Stimulated activated CD4-positive, alpha-beta T cell treated with anti-CD3 and anti-CD28 coated beads, TNF-alpha, amount 100 ng/mL, for 4 hours (primary cell): ENCODE results near the gene ABR.
"Not testable (repeated sequence)": the region's sequence is repeated elsewhere in the genome, so short reads cannot be mapped to it uniquely, and the experiment has no call there.

Source experiments
- DNase-seq, 3 experiments: peaks; one replicate each; pipeline ENCODE4 v3.0.0-alpha.2; 2020; ENCODE audit warnings: low read depth in 3 of 3

The ABR gene

DNA sequence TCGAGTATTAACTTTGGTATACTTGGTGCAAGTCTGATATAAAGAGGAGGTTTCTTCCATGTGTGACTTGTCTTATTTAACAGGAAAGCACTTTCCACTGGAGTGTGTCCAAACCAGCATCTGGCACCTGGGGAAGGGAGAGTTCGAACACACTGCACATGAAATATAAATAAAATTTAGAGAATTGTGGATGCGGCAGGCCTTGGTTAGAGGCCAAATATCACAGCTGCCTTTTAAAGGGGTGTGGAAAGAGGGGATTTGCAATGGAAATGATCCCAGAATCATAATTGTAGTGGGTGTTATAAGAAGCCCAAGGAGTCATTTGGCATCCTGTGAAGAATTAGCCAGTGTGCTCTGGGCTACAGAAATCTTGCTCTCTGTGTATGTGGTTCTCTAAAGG, 195.9 kb downstream of the ABR start:
- no peak for DNase-seq

- no peak for DNase-seq
Measured at GRCh38 chr17:981292-981658, 198.5 kb downstream of the ABR start.

DNA sequence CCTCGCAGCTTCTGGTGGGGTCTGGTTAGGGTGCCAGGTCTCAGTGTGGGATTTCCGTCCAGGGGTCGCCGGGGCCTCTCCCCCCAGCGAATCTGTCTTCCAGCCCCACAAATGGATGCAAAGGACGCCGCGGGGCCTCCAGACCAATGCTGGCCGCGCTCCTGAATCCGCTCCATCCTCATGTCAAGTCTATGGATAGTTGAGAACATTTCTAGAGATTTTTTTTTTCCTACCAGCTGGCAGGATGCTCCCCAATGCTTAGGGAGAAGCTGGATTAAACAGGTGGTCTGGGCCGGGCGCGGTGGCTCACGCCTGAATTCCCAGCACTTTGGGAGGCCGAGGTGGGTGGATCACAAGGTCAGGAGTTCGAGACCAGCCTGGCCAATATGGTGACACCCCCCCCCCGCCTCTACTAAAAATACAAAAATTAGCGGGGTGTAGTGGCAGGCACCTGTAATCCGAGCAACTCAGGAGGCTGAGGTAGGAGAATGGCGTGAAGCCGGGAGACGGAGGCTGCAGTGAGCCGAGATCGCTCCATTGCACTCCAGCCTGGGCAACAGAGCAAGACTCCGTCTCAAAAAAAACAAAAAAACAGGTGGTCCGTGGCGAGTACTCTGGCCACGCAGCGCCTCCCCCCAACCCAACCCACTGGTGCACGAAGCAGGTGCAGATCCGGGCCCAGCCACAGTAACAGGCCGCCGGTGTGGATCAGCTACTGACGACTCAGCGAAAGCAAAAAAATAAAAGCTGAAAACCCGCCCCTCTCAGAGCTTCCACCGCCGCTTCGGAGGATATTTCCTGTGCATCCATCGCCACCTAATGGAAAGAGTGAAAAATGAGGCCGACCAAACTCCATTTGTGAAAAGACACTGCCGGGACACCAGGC, 199.1 kb downstream of the ABR start:
- DNase-seq: peak; percentile 36 to 69 (median 60)

- peak; percentile 81 to 91 (median 88) for DNase-seq
Measured at GRCh38 chr17:979539-980405, 200.0 kb downstream of the ABR start, which contains the start of gene NXN. NXN (minus strand) TSS chr17:979776.

DNA sequence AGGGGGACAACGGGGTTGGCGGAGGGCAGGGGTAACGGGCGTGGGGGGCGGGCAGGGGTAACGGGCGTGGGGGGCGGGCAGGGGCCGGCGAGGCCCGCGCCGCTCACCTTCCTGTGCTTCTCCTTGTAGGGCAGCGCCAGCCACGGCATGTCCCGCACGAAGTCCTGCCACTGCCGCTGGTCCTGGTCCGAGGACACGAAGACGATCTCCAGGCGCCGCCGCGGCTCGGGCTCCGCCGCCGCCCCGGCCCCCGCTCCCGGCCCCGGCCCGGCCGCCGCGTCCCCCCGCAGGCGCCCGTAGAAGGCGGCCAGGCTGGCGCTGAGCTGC, 200.6 kb downstream of the ABR start:
- no peak for DNase-seq

- no peak for DNase-seq
Measured at GRCh38 chr17:978103-979093, 201.4 kb downstream of the ABR start.

GRCh38 chr17:977166-977565, 202.6 kb downstream of the ABR start:
- no peak for DNase-seq

- DNase-seq: no peak
Measured at GRCh38 chr17:976312-976711, 203.5 kb downstream of the ABR start.

DNA sequence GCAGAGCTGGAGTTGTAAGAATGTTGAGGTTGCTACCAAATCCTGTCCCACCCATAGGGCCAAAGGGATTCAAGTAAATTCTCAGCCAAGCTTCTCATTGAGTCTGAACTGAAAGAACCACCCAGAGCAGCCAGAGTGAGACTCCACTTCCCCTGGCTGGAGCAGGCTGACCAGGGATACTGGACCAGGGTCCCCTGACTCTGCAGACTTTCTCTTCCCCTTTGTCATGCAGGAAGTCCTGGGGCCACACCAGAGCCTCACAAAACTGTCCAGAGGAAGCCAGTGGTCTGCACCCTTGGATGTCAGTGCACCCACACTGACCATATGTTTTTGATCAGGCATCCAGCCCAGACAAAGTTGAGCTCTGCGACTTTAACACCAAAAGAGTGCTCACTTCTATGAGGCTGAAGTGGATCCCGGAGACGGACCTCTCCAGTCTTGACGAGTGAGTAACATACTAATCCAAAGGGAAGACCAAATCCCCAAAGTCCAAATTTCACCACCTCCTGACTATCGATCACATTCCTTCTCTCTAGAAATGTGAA, 204.3 kb downstream of the ABR start:
- no peak for DNase-seq

DNA sequence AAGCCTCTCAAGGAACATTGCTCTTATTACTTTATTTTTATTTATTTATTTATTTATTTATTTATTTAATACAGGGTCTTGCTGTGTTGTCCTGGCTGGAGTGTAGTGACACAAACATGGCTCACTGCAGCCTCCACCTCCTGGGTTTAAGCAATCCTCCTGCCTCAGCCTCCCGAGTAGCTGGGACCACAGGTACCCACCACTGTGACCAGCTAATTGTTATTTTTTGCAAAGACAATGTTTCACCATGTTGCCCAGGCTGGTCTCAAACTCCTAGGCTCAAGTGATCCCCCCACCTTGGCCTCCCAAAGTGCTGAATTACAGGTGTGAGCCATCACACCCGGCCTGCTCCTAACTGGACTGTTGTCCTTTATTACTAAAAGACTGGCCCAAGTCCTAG, 205.0 kb downstream of the ABR start:
- not testable (repeated sequence) for DNase-seq

- DNase-seq: no peak
Measured at GRCh38 chr17:973053-973452, 206.7 kb downstream of the ABR start.

DNA sequence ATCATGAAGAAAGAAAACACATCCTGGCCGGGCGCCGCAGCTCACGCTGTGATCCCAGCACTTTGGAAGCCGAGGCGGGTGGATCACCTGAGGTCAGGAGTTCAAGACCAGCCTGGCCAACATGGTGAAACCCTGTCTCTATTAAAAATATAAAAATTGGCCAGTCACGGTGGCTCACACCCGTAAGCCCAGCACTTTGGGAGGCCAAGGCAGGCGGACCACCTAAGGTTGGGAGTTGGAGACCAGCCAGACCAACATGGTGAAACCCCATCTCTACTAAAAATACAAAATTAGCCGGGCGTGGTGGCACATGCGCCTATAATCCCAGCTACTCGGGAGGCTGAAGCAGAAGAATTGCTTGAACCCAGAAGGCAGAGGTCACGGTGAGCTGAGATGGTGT, 207.9 kb downstream of the ABR start:
- DNase-seq: not testable (repeated sequence)

DNA sequence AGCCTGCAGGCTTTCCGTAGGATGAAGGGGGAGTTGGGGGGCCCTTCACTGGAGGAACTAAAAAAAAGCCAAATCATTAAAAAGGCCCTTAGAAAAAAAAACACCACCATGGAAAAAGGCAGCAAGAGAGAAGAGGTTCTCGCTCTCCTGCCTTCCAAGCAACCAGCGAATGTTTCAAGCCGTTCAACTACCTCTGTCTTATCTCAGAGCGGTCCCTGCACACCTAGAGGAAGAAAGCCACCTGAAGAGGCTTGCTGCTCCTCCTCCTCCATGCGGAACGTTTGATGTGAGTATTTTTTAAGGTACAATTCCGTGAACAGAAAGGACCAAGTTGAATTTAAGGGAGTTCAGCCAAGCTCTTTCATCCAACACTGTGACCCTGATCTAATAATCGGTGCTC, 209.4 kb downstream of the ABR start:
- no peak for DNase-seq

DNA sequence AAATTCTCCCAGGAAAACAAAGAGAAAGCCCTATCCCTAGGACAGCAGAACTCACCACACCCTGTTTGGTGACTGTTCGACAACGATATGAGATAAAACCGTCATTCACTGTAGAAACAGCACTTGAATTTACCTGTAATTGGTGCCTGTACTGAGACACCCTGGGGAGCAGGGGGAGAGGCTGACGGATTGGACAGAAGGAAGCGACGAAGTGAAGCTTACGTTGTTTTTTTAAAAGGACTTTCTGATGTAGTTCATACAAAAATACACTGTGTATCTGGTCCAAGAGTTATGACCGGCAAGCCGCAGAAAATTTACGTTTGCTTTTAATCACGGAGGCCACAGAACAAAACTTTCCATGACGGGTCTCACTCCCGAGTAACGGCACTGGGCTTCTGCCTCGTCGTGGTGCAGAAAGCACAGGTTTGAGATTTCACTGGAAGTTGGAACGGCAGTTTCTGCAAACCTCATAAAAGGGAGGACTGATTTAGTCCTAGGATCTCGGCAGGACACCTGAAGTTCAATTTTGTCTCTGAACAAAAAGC, 209.9 kb downstream of the ABR start:
- no peak for DNase-seq

GRCh38 chr17:968812-969730, 210.7 kb downstream of the ABR start:
- no peak for DNase-seq

DNA sequence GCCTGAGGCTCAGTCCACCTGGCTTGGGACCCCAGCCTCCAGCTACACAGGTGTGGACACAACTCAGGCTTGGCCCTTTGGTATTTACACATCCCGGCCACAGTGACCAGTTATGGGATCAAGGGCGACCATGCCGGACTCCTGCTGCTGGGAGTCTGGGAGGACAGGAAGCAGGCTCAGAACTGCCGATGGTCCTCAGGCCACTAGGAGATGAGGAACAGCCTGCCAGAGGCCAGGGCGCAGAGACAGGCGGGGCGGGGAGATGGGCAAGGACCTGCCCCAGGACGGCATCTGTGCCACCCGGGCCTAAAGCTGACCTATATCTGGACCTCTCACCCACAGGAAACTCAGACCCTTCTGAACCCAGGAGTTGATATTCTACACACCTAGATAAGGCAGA, 212.7 kb downstream of the ABR start:
- no peak for DNase-seq

- no peak for DNase-seq
Measured at GRCh38 chr17:965311-965989, 214.3 kb downstream of the ABR start.

DNA sequence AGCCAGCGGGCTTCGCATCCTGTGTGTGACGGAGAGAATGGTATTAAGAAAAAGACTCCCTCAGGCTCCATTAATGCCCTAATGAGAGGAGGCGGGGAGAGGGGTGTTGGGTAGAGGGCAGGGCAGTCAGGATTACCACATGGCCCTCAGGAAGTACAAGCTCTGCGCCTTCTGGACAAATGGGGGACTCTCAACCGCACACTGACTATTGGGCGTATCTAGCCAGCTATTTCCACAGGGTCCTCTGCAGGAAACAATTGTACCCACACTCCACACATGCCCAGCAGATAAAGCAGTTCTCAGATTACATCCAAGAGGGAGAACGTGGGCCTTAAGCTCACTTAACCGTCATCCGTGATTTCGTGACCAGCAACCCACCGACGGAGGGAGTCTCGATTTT, 214.9 kb downstream of the ABR start:
- DNase-seq: no peak

GRCh38 chr17:962670-963069, 217.1 kb downstream of the ABR start:
- DNase-seq: no peak
